Measurements from ENCODE around the gene STK38L. TPM values are rescaled to one million over a fixed set of nuclear protein-coding genes. Genes with fewer than 3 reads are reported as not detected.

The STK38L gene
- polyA plus RNA-seq, 1 donor (not counting 4 experiments of a cell fraction or from before 2014, with no cell fraction given), result 25.4 TPM

GRCh38 chr12:27335364-27336281 lies 91.5 kb downstream of the STK38L start:
- dilution Hi-C loops (cut with MboI; ENCODE audit: extremely low pct_ligation_motif_present, low sequenced_read_pairs), result no loop called here
- no peaks in the 10 kb centered on the region for H3K27me3 ChIP-seq (ENCODE audit: control insufficient read depth, extremely low read depth, insufficient read depth, low read length)
- peak overlapping the region; percentile 91 for H3K9ac ChIP-seq (ENCODE audit: control insufficient read depth, extremely low read depth, insufficient read depth, low read length)
- H3K4me3 ChIP-seq (ENCODE audit: control insufficient read depth in 2 of 3, extremely low read depth in 1 of 3, insufficient read depth in 2 of 3, low read depth in 1 of 3, low read length in 3 of 3), result peak overlapping the region in 1 of 3 experiments; percentile 84
- H3K9me3 ChIP-seq (ENCODE audit: control insufficient read depth, low read depth, low read length), result no peaks in the 10 kb centered on the region
- H4K20me1 ChIP-seq (ENCODE audit: control insufficient read depth, extremely low read depth, insufficient read depth, low read length), result no peaks in the 10 kb centered on the region
- peaks cover 67% of the 10 kb centered on the region for H3K4me1 ChIP-seq (ENCODE audit: control insufficient read depth, extremely low read depth, insufficient read depth, low read length)
- peaks cover 0 to 1% of the 10 kb centered on the region in 2 experiments for H3K36me3 ChIP-seq (ENCODE audit: control insufficient read depth in 2 of 2, extremely low read depth in 1 of 2, insufficient read depth in 2 of 2, low read length in 2 of 2)
- TF ChIP-seq CTCF (optimal IDR thresholded peaks at IDR 0.05 in 1 of 3, IDR thresholded peaks at IDR 0.05 in 1 of 3, conservative IDR thresholded peaks at IDR 0.05 in 1 of 3; ENCODE audit: extremely low read depth in 1 of 3, insufficient read depth in 2 of 3, low read length in 3 of 3) (no peak), EZH2 (IDR thresholded peaks at IDR 0.05; ENCODE audit: low read length) (no peak)
- no peaks in the 10 kb centered on the region for H3K9me1 ChIP-seq (ENCODE audit: control insufficient read depth, extremely low read depth, insufficient read depth, low read length)
- H3K79me2 ChIP-seq (ENCODE audit: control insufficient read depth, insufficient read depth, low read length), result peaks cover 72% of the 10 kb centered on the region
- no peak overlapping the region for H2AFZ ChIP-seq (ENCODE audit: control insufficient read depth, low read length)
- peak overlapping the region; percentile 91 for H3K4me2 ChIP-seq (ENCODE audit: control insufficient read depth, extremely low read depth, insufficient read depth, low read depth, low read length)
- DNase-seq (ENCODE audit: low read depth, low spot score) (no peak), FAIRE-seq (peak; percentile 9)
- peak overlapping the region; percentile 97 for H3K27ac ChIP-seq (ENCODE audit: control insufficient read depth, insufficient read depth, low read length)

GRCh38 chr12:27336282-27336653 lies 92.2 kb downstream of the STK38L start:
- DNase-seq (ENCODE audit: low read depth, low spot score), result no peak
- peaks cover 0 to 1% of the 10 kb centered on the region in 2 experiments for H3K36me3 ChIP-seq (ENCODE audit: control insufficient read depth in 2 of 2, extremely low read depth in 1 of 2, insufficient read depth in 2 of 2, low read length in 2 of 2)
- H3K9me1 ChIP-seq (ENCODE audit: control insufficient read depth, extremely low read depth, insufficient read depth, low read length), result no peaks in the 10 kb centered on the region
- TF ChIP-seq EZH2 (IDR thresholded peaks at IDR 0.05; ENCODE audit: low read length), result no peak
- no peak for TF ChIP-seq CTCF (optimal IDR thresholded peaks at IDR 0.05 in 1 of 3, IDR thresholded peaks at IDR 0.05 in 1 of 3, conservative IDR thresholded peaks at IDR 0.05 in 1 of 3; ENCODE audit: extremely low read depth in 1 of 3, insufficient read depth in 2 of 3, low read length in 3 of 3)
- peak overlapping the region; percentile 91 for H3K9ac ChIP-seq (ENCODE audit: control insufficient read depth, extremely low read depth, insufficient read depth, low read length)
- no peak for FAIRE-seq
- dilution Hi-C loops (cut with MboI; ENCODE audit: extremely low pct_ligation_motif_present, low sequenced_read_pairs), result no loop called here
- H4K20me1 ChIP-seq (ENCODE audit: control insufficient read depth, extremely low read depth, insufficient read depth, low read length), result no peaks in the 10 kb centered on the region
- peak overlapping the region; percentile 97 for H3K27ac ChIP-seq (ENCODE audit: control insufficient read depth, insufficient read depth, low read length)
- no peak overlapping the region for H3K4me3 ChIP-seq (ENCODE audit: control insufficient read depth in 2 of 3, extremely low read depth in 1 of 3, insufficient read depth in 2 of 3, low read depth in 1 of 3, low read length in 3 of 3)
- H3K9me3 ChIP-seq (ENCODE audit: control insufficient read depth, low read depth, low read length), result no peaks in the 10 kb centered on the region
- no peaks in the 10 kb centered on the region for H3K27me3 ChIP-seq (ENCODE audit: control insufficient read depth, extremely low read depth, insufficient read depth, low read length)
- no peak overlapping the region for H2AFZ ChIP-seq (ENCODE audit: control insufficient read depth, low read length)
- peaks cover 68% of the 10 kb centered on the region for H3K4me1 ChIP-seq (ENCODE audit: control insufficient read depth, extremely low read depth, insufficient read depth, low read length)
- peak overlapping the region; percentile 91 for H3K4me2 ChIP-seq (ENCODE audit: control insufficient read depth, extremely low read depth, insufficient read depth, low read depth, low read length)
- peaks cover 79% of the 10 kb centered on the region for H3K79me2 ChIP-seq (ENCODE audit: control insufficient read depth, insufficient read depth, low read length)
